ENCODE data around the gene PWWP2B. TPM values are rescaled to one million over a fixed set of nuclear protein-coding genes. Genes with fewer than 3 reads are reported as not detected.

Gene PWWP2B
- total and polyA plus RNA-seq, 10 of the 15 experiments (the other 5 are each of a cell fraction or from before 2014, with no cell fraction given) = 0.04 to 0.87 (median 0.35) TPM; not detected in 4

DNA sequence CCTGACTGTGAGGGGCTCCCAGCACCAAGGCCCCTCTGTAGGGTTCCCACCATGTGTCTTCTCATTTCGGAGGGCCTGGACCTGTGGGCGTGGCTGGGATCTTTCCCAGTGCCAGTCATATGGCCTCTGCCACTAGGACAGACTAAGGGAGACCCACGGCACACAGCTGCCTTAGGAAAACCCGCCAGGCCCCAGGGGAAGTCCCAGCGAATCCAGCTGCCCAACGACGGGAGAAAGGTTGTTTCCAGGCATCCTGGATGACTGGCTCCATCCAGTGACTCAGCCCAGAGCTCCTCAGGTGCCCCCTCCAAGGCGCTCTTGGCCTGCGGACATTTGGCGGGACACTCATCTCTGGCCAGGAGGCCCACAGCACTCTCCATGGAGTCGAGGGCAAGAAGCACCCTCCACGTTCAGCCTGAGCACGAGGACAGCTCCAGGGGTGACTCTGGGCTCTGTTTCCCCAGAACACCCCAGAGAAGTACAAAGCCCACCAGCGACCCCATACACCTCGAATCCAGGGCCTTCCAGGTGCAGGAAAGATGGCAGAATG is 39.9 kb downstream of the PWWP2B start (continued):
- no peak for TF ChIP-seq STAT1 (conservative IDR thresholded peaks at IDR 0.05)
- no peak for TF ChIP-seq SPI1 (IDR thresholded peaks at IDR 0.05; ENCODE audit: borderline replicate concordance, insufficient read depth, low read depth, low read length)
- TF ChIP-seq STAT3 (IDR thresholded peaks at IDR 0.05; ENCODE audit: low read depth, low read length) = no peak
- TF ChIP-seq, protein P1, sequence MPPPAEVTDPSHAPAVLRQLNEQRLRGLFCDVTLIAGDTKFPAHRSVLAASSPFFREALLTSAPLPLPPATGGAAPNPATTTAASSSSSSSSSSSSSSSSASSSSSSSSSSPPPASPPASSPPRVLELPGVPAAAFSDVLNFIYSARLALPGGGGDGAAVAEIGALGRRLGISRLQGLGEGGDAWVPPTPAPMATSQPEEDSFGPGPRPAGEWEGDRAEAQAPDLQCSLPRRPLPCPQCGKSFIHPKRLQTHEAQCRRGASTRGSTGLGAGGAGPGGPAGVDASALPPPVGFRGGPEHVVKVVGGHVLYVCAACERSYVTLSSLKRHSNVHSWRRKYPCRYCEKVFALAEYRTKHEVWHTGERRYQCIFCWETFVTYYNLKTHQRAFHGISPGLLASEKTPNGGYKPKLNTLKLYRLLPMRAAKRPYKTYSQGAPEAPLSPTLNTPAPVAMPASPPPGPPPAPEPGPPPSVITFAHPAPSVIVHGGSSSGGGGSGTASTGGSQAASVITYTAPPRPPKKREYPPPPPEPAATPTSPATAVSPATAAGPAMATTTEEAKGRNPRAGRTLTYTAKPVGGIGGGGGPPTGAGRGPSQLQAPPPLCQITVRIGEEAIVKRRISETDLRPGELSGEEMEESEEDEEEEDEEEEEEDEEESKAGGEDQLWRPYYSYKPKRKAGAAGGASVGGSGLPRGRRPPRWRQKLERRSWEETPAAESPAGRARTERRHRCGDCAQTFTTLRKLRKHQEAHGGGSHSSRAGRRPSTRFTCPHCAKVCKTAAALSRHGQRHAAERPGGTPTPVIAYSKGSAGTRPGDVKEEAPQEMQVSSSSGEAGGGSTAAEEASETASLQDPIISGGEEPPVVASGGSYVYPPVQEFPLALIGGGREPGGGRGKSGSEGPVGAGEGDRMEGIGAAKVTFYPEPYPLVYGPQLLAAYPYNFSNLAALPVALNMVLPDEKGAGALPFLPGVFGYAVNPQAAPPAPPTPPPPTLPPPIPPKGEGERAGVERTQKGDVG (CRISPR knock-in tag; IDR thresholded peaks at IDR 0.05) = no peak
- no peak for TF ChIP-seq KAT2A (conservative IDR thresholded peaks at IDR 0.05; ENCODE audit: control insufficient read depth, low read depth, low read length)
- TF ChIP-seq HDAC2 (IDR thresholded peaks at IDR 0.05) = no peak
- TF ChIP-seq CHD4 (IDR thresholded peaks at IDR 0.05) = no peak
- no peak for TF ChIP-seq MYC (IDR thresholded peaks at IDR 0.05; ENCODE audit: insufficient read depth, insufficient read length, insufficient replicate concordance, low read length, severe bottlenecking)

DNA sequence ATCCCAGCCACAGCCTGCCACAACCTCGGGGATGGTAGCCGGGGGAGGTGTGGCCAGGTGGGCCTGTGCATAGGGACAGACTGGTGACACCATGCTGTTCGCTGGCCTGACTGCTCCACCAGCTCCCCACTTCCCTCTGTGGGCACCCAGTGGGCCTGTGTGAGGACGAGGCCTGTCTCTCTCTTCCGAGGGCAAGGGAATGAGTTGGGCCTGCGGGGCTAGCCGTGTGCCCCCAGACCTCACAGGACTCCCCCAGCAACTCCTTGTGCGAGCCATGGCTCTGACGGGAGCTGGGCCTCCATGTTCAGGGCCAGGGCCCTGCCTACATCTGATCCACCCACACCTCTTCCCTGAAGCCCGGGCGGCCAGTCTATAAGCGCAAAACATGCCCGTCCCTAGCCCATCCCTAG is 40.5 kb downstream of the PWWP2B start:
- SMC1A ChIA-PET (ENCODE audit: uncharacterized antibody, unreplicated experiment) = no interaction called here
- in situ Hi-C loops (cut with MboI) = no loop called here
- POLR2A ChIA-PET = no interaction called here
- BruUV-seq (replicated peaks) = no TSS peak
- intact Hi-C loops (cut with micrococcal nuclease; ENCODE audit: unreplicated experiment) = no loop called here
- Histone ChIP-seq H3K4me3 (no peak overlapping the region), H3K4me2 (ENCODE audit: control insufficient read depth, insufficient read depth) (no peak overlapping the region), H3K79me2 (ENCODE audit: control insufficient read depth, insufficient read depth, low read length) (no peaks in the 10 kb centered on the region), H3K27ac (ENCODE audit: control insufficient read depth, insufficient read depth) (no peak overlapping the region), H3K36me3 (ENCODE audit: control insufficient read depth in 2 of 2, insufficient read depth in 2 of 2, low read length in 1 of 2) (no peaks in the 10 kb centered on the region), H3K9me3 (replicated peaks; ENCODE audit: control insufficient read depth, insufficient read depth, low read length) (no peaks in the 10 kb centered on the region), H4K20me1 (ENCODE audit: control insufficient read depth, insufficient read depth) (no peaks in the 10 kb centered on the region), H3K9ac (ENCODE audit: control insufficient read depth, insufficient read depth, low read length) (no peak overlapping the region), H3K27me3 (replicated peaks in 1 of 2; ENCODE audit: control insufficient read depth in 2 of 2, insufficient read depth in 2 of 2, low read length in 1 of 2) (no peaks in the 10 kb centered on the region), H2AFZ (ENCODE audit: control insufficient read depth, low read depth, low read length) (no peak overlapping the region), H3K4me1 (ENCODE audit: control insufficient read depth, insufficient read depth, low read length) (no peaks in the 10 kb centered on the region)
- 47% methylated on average over 13 of the region's 13 CpGs for WGBS (ENCODE audit: insufficient coverage, insufficient replicate concordance, low lambda C conversion rate, missing lambda C conversion rate)
- RAD21 ChIA-PET (ENCODE audit: unreplicated experiment) = no interaction called here
- DNase-seq (ENCODE audit: low read depth, low spot score) (no peak), ATAC-seq (no peak), FAIRE-seq (no peak)
- TF ChIP-seq MYB (IDR thresholded peaks at IDR 0.05; ENCODE audit: borderline replicate concordance, low read depth, low read length) (no peak), SREBF1 (IDR thresholded peaks at IDR 0.05; ENCODE audit: low read length) (no peak)
- TF ChIP-seq, protein P2, sequence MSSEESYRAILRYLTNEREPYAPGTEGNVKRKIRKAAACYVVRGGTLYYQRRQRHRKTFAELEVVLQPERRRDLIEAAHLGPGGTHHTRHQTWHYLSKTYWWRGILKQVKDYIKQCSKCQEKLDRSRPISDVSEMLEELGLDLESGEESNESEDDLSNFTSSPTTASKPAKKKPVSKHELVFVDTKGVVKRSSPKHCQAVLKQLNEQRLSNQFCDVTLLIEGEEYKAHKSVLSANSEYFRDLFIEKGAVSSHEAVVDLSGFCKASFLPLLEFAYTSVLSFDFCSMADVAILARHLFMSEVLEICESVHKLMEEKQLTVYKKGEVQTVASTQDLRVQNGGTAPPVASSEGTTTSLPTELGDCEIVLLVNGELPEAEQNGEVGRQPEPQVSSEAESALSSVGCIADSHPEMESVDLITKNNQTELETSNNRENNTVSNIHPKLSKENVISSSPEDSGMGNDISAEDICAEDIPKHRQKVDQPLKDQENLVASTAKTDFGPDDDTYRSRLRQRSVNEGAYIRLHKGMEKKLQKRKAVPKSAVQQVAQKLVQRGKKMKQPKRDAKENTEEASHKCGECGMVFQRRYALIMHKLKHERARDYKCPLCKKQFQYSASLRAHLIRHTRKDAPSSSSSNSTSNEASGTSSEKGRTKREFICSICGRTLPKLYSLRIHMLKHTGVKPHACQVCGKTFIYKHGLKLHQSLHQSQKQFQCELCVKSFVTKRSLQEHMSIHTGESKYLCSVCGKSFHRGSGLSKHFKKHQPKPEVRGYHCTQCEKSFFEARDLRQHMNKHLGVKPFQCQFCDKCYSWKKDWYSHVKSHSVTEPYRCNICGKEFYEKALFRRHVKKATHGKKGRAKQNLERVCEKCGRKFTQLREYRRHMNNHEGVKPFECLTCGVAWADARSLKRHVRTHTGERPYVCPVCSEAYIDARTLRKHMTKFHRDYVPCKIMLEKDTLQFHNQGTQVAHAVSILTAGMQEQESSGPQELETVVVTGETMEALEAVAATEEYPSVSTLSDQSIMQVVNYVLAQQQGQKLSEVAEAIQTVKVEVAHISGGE (CRISPR knock-in tag; IDR thresholded peaks at IDR 0.05) = no peak
- TF ChIP-seq, protein P3, sequence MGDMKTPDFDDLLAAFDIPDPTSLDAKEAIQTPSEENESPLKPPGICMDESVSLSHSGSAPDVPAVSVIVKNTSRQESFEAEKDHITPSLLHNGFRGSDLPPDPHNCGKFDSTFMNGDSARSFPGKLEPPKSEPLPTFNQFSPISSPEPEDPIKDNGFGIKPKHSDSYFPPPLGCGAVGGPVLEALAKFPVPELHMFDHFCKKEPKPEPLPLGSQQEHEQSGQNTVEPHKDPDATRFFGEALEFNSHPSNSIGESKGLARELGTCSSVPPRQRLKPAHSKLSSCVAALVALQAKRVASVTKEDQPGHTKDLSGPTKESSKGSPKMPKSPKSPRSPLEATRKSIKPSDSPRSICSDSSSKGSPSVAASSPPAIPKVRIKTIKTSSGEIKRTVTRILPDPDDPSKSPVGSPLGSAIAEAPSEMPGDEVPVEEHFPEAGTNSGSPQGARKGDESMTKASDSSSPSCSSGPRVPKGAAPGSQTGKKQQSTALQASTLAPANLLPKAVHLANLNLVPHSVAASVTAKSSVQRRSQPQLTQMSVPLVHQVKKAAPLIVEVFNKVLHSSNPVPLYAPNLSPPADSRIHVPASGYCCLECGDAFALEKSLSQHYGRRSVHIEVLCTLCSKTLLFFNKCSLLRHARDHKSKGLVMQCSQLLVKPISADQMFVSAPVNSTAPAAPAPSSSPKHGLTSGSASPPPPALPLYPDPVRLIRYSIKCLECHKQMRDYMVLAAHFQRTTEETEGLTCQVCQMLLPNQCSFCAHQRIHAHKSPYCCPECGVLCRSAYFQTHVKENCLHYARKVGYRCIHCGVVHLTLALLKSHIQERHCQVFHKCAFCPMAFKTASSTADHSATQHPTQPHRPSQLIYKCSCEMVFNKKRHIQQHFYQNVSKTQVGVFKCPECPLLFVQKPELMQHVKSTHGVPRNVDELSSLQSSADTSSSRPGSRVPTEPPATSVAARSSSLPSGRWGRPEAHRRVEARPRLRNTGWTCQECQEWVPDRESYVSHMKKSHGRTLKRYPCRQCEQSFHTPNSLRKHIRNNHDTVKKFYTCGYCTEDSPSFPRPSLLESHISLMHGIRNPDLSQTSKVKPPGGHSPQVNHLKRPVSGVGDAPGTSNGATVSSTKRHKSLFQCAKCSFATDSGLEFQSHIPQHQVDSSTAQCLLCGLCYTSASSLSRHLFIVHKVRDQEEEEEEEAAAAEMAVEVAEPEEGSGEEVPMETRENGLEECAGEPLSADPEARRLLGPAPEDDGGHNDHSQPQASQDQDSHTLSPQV (IDR thresholded peaks at IDR 0.05) = no peak
- CTCF ChIA-PET = no interaction called here
